ENCODE results near the gene SP2. TPM values are rescaled to one million over a fixed set of nuclear protein-coding genes. Genes with fewer than 3 reads are reported as not detected.

The SP2 gene
- total and polyA plus RNA-seq, 2 of the 13 experiments (the other 11 are each of a cell fraction or from before 2014, with no cell fraction given) = 1.4 to 4.8 TPM

- H3K79me2 ChIP-seq (ENCODE audit: insufficient read depth, low read length) = no peaks in the 10 kb centered on the region
- BruUV-seq (replicated peaks) = no TSS peak
- no peak overlapping the region for H3K27ac ChIP-seq (ENCODE audit: extremely low read length, insufficient read depth, low read length)
- CTCF ChIA-PET (ENCODE audit: low intra/inter-chr PET ratio, low total read pairs) = no interaction called here
- no peaks in the 10 kb centered on the region for H3K4me1 ChIP-seq (ENCODE audit: insufficient read depth, low read length)
- ATAC-seq = no peak
- H2AFZ ChIP-seq (ENCODE audit: low read length) = no peak overlapping the region
- no peaks in the 10 kb centered on the region for H3K9me3 ChIP-seq (ENCODE audit: low read length)
- FAIRE-seq = no peak
- in situ Hi-C loops (cut with HindIII; ENCODE audit: extremely low pct_ligation_motif_present, low pct_unique_long_range_greater_than_20kb) (no loop called here), intact Hi-C loops (cut with micrococcal nuclease; ENCODE audit: unreplicated experiment) (loop anchor here (5.0 kb wide), 1 partner anchor 652 kb away; no protein-coding TSS in a partner anchor)
- 0% methylated on average over 1 of the region's 1 CpG for WGBS (ENCODE audit: low lambda C conversion rate)
- no peak overlapping the region for H3K4me3 ChIP-seq (replicated peaks in 1 of 3; ENCODE audit: insufficient read depth in 1 of 3, low read depth in 2 of 3, low read length in 3 of 3)
- DNase-seq (ENCODE audit: low spot score) = peak; percentile 25
- H3K9ac ChIP-seq (ENCODE audit: insufficient read depth, low read depth, low read length) = no peak overlapping the region
- TF ChIP-seq SYNCRIP (IDR thresholded peaks at IDR 0.05; ENCODE audit: insufficient read depth, low read depth, low read length) (no peak), RNF2 (conservative IDR thresholded peaks at IDR 0.05; ENCODE audit: low read depth) (no peak), ZNF18 (CRISPR knock-in tag; IDR thresholded peaks at IDR 0.05; ENCODE audit: insufficient replicate concordance) (no peak), POLR2AphosphoS5 (IDR thresholded peaks at IDR 0.05; ENCODE audit: low read depth, low read length) (no peak)
- POLR2A ChIA-PET = interaction anchor here (0.7 kb wide), 1 partner anchor 26 kb away, joined by 3 read pairs; the partner anchor contains the start of gene SP2
- H4K20me1 ChIP-seq (ENCODE audit: insufficient read depth, low read length) = no peaks in the 10 kb centered on the region
- H3K36me3 ChIP-seq (replicated peaks in 1 of 2; ENCODE audit: control insufficient read depth in 1 of 2, insufficient read depth in 2 of 2, low read length in 2 of 2) = no peaks in the 10 kb centered on the region
- peaks cover 5 to 39% of the 10 kb centered on the region in 2 experiments for H3K27me3 ChIP-seq (ENCODE audit: control insufficient read depth in 1 of 2, insufficient read depth in 2 of 2, low read length in 2 of 2)
- H3K4me2 ChIP-seq (ENCODE audit: low read depth, low read length) = no peak overlapping the region
Observed at GRCh38 chr17:47870056-47870455, 26.0 kb upstream of the SP2 start.

GRCh38 chr17:47871048-47871447 lies 25.0 kb upstream of the SP2 start:
- H3K27ac ChIP-seq (ENCODE audit: extremely low read length, insufficient read depth, low read length) = no peak overlapping the region
- no peak overlapping the region for H3K9ac ChIP-seq (ENCODE audit: insufficient read depth, low read depth, low read length)
- no peak overlapping the region for H3K4me2 ChIP-seq (ENCODE audit: low read depth, low read length)
- H3K36me3 ChIP-seq (replicated peaks in 1 of 2; ENCODE audit: control insufficient read depth in 1 of 2, insufficient read depth in 2 of 2, low read length in 2 of 2) = no peaks in the 10 kb centered on the region
- no peak overlapping the region for H3K4me3 ChIP-seq (replicated peaks in 1 of 3; ENCODE audit: insufficient read depth in 1 of 3, low read depth in 2 of 3, low read length in 3 of 3)
- peaks cover 6% of the 10 kb centered on the region for H3K4me1 ChIP-seq (ENCODE audit: insufficient read depth, low read length)
- intact Hi-C loops (cut with micrococcal nuclease; ENCODE audit: unreplicated experiment) (loop anchor here (5.0 kb wide), 1 partner anchor 651 kb away; no protein-coding TSS in a partner anchor), in situ Hi-C loops (cut with HindIII; ENCODE audit: extremely low pct_ligation_motif_present, low pct_unique_long_range_greater_than_20kb) (no loop called here)
- BruUV-seq (replicated peaks) = no TSS peak
- H3K79me2 ChIP-seq (ENCODE audit: insufficient read depth, low read length) = no peaks in the 10 kb centered on the region
- CTCF ChIA-PET (ENCODE audit: low intra/inter-chr PET ratio, low total read pairs) = no interaction called here
- no peaks in the 10 kb centered on the region for H4K20me1 ChIP-seq (ENCODE audit: insufficient read depth, low read length)
- H3K9me3 ChIP-seq (ENCODE audit: low read length) = no peaks in the 10 kb centered on the region
- POLR2A ChIA-PET = no interaction called here
- no peak overlapping the region for H2AFZ ChIP-seq (ENCODE audit: low read length)
- no peak for TF ChIP-seq NPAS2 (CRISPR knock-in tag; IDR thresholded peaks at IDR 0.05; ENCODE audit: borderline replicate concordance)
- TF ChIP-seq ZNF143 (CRISPR knock-in tag; IDR thresholded peaks at IDR 0.05) = no peak
- TF ChIP-seq ZNF160 (CRISPR knock-in tag; IDR thresholded peaks at IDR 0.05) = no peak
- H3K27me3 ChIP-seq (ENCODE audit: control insufficient read depth in 1 of 2, insufficient read depth in 2 of 2, low read length in 2 of 2) = peaks cover 5 to 45% of the 10 kb centered on the region in 2 experiments
- ATAC-seq (no peak), DNase-seq (ENCODE audit: low spot score) (no peak), FAIRE-seq (no peak)

All from HepG2 (cell line).